ENCODE results near the gene CXorf58.
"Not testable (repeated sequence)": the region's sequence is repeated elsewhere in the genome, so short reads cannot be mapped to it uniquely, and the experiment has no call there.

DNA sequence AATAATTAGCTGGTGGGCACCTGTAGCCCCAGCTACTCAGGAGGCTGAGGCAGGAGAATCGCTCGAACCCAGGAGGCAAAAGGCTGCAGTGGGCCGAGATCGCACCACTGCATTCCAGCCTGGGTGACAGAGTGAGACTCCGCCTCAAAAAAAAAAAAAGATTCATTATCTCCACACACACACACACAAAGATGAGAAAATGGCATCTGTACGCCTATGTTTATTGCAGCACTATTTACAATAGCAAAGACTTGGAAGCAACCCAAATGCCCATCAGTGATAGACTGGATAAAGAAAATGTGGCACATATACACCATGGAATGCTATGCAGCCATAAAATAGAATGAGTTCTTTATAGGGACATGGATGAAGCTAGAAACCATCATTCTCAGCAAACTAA lies 12.8 kb upstream of the CXorf58 start:
- TF ChIP-seq, protein P1, sequence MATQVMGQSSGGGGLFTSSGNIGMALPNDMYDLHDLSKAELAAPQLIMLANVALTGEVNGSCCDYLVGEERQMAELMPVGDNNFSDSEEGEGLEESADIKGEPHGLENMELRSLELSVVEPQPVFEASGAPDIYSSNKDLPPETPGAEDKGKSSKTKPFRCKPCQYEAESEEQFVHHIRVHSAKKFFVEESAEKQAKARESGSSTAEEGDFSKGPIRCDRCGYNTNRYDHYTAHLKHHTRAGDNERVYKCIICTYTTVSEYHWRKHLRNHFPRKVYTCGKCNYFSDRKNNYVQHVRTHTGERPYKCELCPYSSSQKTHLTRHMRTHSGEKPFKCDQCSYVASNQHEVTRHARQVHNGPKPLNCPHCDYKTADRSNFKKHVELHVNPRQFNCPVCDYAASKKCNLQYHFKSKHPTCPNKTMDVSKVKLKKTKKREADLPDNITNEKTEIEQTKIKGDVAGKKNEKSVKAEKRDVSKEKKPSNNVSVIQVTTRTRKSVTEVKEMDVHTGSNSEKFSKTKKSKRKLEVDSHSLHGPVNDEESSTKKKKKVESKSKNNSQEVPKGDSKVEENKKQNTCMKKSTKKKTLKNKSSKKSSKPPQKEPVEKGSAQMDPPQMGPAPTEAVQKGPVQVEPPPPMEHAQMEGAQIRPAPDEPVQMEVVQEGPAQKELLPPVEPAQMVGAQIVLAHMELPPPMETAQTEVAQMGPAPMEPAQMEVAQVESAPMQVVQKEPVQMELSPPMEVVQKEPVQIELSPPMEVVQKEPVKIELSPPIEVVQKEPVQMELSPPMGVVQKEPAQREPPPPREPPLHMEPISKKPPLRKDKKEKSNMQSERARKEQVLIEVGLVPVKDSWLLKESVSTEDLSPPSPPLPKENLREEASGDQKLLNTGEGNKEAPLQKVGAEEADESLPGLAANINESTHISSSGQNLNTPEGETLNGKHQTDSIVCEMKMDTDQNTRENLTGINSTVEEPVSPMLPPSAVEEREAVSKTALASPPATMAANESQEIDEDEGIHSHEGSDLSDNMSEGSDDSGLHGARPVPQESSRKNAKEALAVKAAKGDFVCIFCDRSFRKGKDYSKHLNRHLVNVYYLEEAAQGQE (IDR thresholded peaks at IDR 0.05; ENCODE audit: insufficient replicate concordance, low read depth): not testable (repeated sequence)
- TF ChIP-seq, protein P2, sequence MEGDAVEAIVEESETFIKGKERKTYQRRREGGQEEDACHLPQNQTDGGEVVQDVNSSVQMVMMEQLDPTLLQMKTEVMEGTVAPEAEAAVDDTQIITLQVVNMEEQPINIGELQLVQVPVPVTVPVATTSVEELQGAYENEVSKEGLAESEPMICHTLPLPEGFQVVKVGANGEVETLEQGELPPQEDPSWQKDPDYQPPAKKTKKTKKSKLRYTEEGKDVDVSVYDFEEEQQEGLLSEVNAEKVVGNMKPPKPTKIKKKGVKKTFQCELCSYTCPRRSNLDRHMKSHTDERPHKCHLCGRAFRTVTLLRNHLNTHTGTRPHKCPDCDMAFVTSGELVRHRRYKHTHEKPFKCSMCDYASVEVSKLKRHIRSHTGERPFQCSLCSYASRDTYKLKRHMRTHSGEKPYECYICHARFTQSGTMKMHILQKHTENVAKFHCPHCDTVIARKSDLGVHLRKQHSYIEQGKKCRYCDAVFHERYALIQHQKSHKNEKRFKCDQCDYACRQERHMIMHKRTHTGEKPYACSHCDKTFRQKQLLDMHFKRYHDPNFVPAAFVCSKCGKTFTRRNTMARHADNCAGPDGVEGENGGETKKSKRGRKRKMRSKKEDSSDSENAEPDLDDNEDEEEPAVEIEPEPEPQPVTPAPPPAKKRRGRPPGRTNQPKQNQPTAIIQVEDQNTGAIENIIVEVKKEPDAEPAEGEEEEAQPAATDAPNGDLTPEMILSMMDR (IDR thresholded peaks at IDR 0.05; ENCODE audit: insufficient read depth, low read length): not testable (repeated sequence)
- TF ChIP-seq POLR2AphosphoS5 (IDR thresholded peaks at IDR 0.05; ENCODE audit: low read depth): not testable (repeated sequence)
